A549 (cell line): ENCODE results near the gene TSFM.

ENCODE experiments used
- MAFK ChIP-seq: fragments of 450-650 bp; IDR thresholded peaks from 2 replicates; pipeline ENCODE4 v1.6.1; 2014; ENCODE audit not compliant: partially characterized antibody
- NFE2L2 ChIP-seq: fragments of 150-350 bp; conservative IDR thresholded peaks from 2 replicates; pipeline ENCODE4 v1.6.1; 2014; ENCODE audit warnings: low read length
- TF ChIP-seq, protein P1 (sequence below): fragments of 250-450 bp; sonication (Bioruptor Pico); IDR thresholded peaks from 2 replicates; pipeline ENCODE4 v1.5.0; 2021; ENCODE audit warnings: mild to moderate bottlenecking, moderate library complexity, borderline replicate concordance
- TF ChIP-seq, protein P2 (sequence below): fragments of >200 bp; sonication (Bioruptor Twin); formaldehyde crosslinking; IDR thresholded peaks from 3 replicates; pipeline ENCODE4 v1.5.1; 2016

GRCh38 chr12:57822392-57823130 is 40.0 kb downstream of the TSFM start:
- TF ChIP-seq MAFK, result no peak
- TF ChIP-seq, protein P1, sequence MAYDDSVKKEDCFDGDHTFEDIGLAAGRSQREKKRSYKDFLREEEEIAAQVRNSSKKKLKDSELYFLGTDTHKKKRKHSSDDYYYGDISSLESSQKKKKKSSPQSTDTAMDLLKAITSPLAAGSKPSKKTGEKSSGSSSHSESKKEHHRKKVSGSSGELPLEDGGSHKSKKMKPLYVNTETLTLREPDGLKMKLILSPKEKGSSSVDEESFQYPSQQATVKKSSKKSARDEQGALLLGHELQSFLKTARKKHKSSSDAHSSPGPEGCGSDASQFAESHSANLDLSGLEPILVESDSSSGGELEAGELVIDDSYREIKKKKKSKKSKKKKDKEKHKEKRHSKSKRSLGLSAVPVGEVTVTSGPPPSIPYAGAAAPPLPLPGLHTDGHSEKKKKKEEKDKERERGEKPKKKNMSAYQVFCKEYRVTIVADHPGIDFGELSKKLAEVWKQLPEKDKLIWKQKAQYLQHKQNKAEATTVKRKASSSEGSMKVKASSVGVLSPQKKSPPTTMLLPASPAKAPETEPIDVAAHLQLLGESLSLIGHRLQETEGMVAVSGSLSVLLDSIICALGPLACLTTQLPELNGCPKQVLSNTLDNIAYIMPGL, result no peak
- TF ChIP-seq, protein P2, sequence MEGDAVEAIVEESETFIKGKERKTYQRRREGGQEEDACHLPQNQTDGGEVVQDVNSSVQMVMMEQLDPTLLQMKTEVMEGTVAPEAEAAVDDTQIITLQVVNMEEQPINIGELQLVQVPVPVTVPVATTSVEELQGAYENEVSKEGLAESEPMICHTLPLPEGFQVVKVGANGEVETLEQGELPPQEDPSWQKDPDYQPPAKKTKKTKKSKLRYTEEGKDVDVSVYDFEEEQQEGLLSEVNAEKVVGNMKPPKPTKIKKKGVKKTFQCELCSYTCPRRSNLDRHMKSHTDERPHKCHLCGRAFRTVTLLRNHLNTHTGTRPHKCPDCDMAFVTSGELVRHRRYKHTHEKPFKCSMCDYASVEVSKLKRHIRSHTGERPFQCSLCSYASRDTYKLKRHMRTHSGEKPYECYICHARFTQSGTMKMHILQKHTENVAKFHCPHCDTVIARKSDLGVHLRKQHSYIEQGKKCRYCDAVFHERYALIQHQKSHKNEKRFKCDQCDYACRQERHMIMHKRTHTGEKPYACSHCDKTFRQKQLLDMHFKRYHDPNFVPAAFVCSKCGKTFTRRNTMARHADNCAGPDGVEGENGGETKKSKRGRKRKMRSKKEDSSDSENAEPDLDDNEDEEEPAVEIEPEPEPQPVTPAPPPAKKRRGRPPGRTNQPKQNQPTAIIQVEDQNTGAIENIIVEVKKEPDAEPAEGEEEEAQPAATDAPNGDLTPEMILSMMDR, result no peak
- no peak for TF ChIP-seq NFE2L2
